Loucy (cell line): ENCODE results near the gene BICD2.

Experiments used
- EZH2phosphoT487 ChIP-seq: fragments of 200-600 bp; IDR thresholded peaks from 2 replicates; pipeline ENCODE4 v1.6.1; 2018; ENCODE audit warnings: antibody characterized with exemption, mild to moderate bottlenecking, moderate library complexity, borderline replicate concordance
- TF ChIP-seq, protein P1 (sequence below): fragments of 200-600 bp; sonication (generic); conservative IDR thresholded peaks from 2 replicates; pipeline ENCODE4 v1.5.1; 2014; ENCODE audit warnings: mild to moderate bottlenecking, antibody characterized with exemption, low read length

DNA sequence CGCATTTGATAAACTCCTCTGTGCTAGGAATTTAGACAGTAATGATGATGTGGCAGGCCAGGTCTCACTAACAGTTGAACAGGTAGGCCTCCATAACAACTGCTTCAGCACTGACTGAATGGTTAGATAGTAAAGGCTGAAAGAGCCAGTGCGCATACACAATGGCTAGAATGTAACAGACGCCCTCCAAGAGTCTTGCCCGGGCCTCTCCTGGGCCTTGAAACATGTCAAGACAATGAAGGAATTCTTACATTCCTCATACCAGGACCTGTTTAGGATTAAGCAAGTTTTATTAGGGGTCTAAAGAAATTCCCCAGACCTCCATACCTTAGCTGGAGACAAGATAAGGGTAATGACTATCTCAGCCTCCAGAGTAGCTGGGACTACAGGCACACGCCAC is 6.7 kb upstream of the BICD2 start:
- TF ChIP-seq, protein P1, sequence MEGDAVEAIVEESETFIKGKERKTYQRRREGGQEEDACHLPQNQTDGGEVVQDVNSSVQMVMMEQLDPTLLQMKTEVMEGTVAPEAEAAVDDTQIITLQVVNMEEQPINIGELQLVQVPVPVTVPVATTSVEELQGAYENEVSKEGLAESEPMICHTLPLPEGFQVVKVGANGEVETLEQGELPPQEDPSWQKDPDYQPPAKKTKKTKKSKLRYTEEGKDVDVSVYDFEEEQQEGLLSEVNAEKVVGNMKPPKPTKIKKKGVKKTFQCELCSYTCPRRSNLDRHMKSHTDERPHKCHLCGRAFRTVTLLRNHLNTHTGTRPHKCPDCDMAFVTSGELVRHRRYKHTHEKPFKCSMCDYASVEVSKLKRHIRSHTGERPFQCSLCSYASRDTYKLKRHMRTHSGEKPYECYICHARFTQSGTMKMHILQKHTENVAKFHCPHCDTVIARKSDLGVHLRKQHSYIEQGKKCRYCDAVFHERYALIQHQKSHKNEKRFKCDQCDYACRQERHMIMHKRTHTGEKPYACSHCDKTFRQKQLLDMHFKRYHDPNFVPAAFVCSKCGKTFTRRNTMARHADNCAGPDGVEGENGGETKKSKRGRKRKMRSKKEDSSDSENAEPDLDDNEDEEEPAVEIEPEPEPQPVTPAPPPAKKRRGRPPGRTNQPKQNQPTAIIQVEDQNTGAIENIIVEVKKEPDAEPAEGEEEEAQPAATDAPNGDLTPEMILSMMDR, result no peak
- TF ChIP-seq EZH2phosphoT487, result no peak
